Neural progenitor cell (in vitro differentiated cells): Measurements from ENCODE around the gene MED25. TPM values are rescaled to one million over a fixed set of nuclear protein-coding genes. Genes with fewer than 3 reads are reported as not detected.

ENCODE experiments used
- DNase-seq: peaks from one replicate; pipeline ENCODE4 v3.0.0-alpha.2; 2016; ENCODE audit warnings: low spot score
- H2AFZ ChIP-seq: fragments of 200-600 bp; sonication (generic); replicated peaks from 2 replicates; pipeline ENCODE4 v1.6.1; 2016; ENCODE audit warnings: antibody characterized with exemption
- H3F3A ChIP-seq: fragments of 200-600 bp; sonication (generic); 2 replicates; pipeline ENCODE4 v1.6.1; 2016; ENCODE audit warnings: antibody characterized with exemption, low read depth
- H3K27ac ChIP-seq: fragments of 200-600 bp; sonication (generic); 2 replicates; pipeline ENCODE4 v1.5.1; 2016; ENCODE audit warnings: mild to moderate bottlenecking
- H3K27me3 ChIP-seq: fragments of 200-600 bp; sonication (generic); 2 replicates; pipeline ENCODE4 v1.6.1; 2016; ENCODE audit warnings: mild to moderate bottlenecking, moderate library complexity
- H3K36me3 ChIP-seq: fragments of 200-600 bp; sonication (generic); 2 replicates; pipeline ENCODE4 v1.5.1; 2016
- H3K4me1 ChIP-seq: fragments of 200-600 bp; sonication (generic); 2 replicates; pipeline ENCODE4 v1.6.1; 2016; ENCODE audit warnings: mixed run types
- H3K4me2 ChIP-seq: fragments of 200-600 bp; sonication (generic); 2 replicates; pipeline ENCODE4 v1.6.1; 2016
- H3K4me3 ChIP-seq: fragments of 200-600 bp; sonication (generic); 2 replicates; pipeline ENCODE4 v1.5.1; 2016
- H3K79me2 ChIP-seq: fragments of 200-600 bp; sonication (generic); 2 replicates; pipeline ENCODE4 v1.6.1; 2016; ENCODE audit warnings: low read depth
- H3K9ac ChIP-seq: fragments of 200-600 bp; sonication (generic); 2 replicates; pipeline ENCODE4 v1.6.1; 2016
- H3K9me3 ChIP-seq: fragments of 200-600 bp; sonication (generic); 2 replicates; pipeline ENCODE4 v1.5.1; 2016; ENCODE audit warnings: low read depth
- H4K20me1 ChIP-seq: fragments of 200-600 bp; sonication (generic); 2 replicates; pipeline ENCODE4 v1.6.1; 2016; ENCODE audit warnings: low read depth
- H3K27ac Mint-ChIP-seq: 3 replicates; pipeline ENCODE4 v1.8.0; 2021; ENCODE audit warnings: mixed read lengths
- H3K27me3 Mint-ChIP-seq: 2 replicates; pipeline ENCODE4 v1.8.0; 2022; ENCODE audit warnings: low read depth, mild to moderate bottlenecking, inconsistent platforms, moderate library complexity, mixed read lengths; ENCODE audit not compliant: insufficient read depth
- H3K36me3 Mint-ChIP-seq: 3 replicates; pipeline ENCODE4 v1.8.0; 2021; ENCODE audit warnings: mixed read lengths
- H3K4me1 Mint-ChIP-seq: 3 replicates; pipeline ENCODE4 v1.8.0; 2021; ENCODE audit warnings: mixed read lengths
- H3K4me3 Mint-ChIP-seq: 3 replicates; pipeline ENCODE4 v1.8.0; 2021; ENCODE audit warnings: mild to moderate bottlenecking, moderate library complexity, mixed read lengths
- H3K9me3 Mint-ChIP-seq: 3 replicates; pipeline ENCODE4 v1.8.0; 2020; ENCODE audit warnings: mixed read lengths
- EZH2 ChIP-seq: fragments of 200-600 bp; sonication (generic); IDR thresholded peaks from 2 replicates; pipeline ENCODE4 v1.6.1; 2017; ENCODE audit warnings: antibody characterized with exemption, mild to moderate bottlenecking, moderate library complexity
- EZH2phosphoT487 ChIP-seq: fragments of 200-600 bp; sonication (generic); IDR thresholded peaks from 2 replicates; pipeline ENCODE4 v1.6.1; 2017; ENCODE audit warnings: antibody characterized with exemption
- total RNA-seq: library from RNA; depleted of rRNA; stranded (reverse); fragments of >200 nt; gene quantifications from 2 replicates; pipeline ENCODE4 v1.2.3, GENCODE V29; 2015; ENCODE audit warnings: low replicate concordance
- TF ChIP-seq, protein P1 (sequence below): fragments of 200-600 bp; sonication (generic); IDR thresholded peaks from 2 replicates; pipeline ENCODE4 v1.5.1; 2017; ENCODE audit warnings: antibody characterized with exemption, mild to moderate bottlenecking

MED25 gene
- total RNA-seq, 1 donor from 2014 or later: 44.9 TPM

DNA sequence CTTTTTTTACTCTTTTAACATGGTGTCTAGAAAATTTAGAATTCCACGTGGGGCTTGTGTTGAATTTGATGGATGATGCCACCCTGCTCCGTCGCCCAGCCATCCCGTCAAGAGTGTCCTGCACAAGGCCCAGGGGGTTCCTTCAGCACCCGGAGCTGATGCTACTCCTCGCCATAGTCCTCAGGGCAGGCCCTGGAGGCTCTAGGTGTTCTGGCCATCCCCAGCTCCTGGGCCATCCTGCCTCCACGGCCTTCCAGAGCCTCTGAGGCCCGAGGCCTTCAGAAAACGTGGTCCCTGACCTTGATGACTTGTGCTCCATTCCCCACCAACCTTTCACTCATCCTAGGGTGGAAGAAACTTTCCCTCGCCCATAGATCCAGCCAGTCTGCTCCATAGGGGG lies 55.7 kb downstream of the MED25 start:
- H3K4me3 Mint-ChIP-seq: peak overlapping the region; percentile 74
- Histone ChIP-seq H3K4me3 (no peak overlapping the region), H3K27me3 (no peaks in the 10 kb centered on the region), H3K27ac (no peak overlapping the region), H4K20me1 (peaks cover 5% of the 10 kb centered on the region), H3F3A (peaks cover 21% of the 10 kb centered on the region), H3K79me2 (peaks cover 28% of the 10 kb centered on the region), H3K4me2 (no peak overlapping the region), H3K4me1 (peaks cover 18% of the 10 kb centered on the region), H3K9ac (no peak overlapping the region), H2AFZ (no peak overlapping the region), H3K9me3 (no peaks in the 10 kb centered on the region), H3K36me3 (no peaks in the 10 kb centered on the region)
- no peaks in the 10 kb centered on the region for H3K9me3 Mint-ChIP-seq
- peaks cover under 1% of the 10 kb centered on the region for H3K36me3 Mint-ChIP-seq
- H3K4me1 Mint-ChIP-seq: peaks cover 25% of the 10 kb centered on the region
- no peak overlapping the region for H3K27ac Mint-ChIP-seq
- no peaks in the 10 kb centered on the region for H3K27me3 Mint-ChIP-seq
- DNase-seq: no peak
- TF ChIP-seq EZH2phosphoT487: no peak
- no peak for TF ChIP-seq EZH2
- TF ChIP-seq, protein P1, sequence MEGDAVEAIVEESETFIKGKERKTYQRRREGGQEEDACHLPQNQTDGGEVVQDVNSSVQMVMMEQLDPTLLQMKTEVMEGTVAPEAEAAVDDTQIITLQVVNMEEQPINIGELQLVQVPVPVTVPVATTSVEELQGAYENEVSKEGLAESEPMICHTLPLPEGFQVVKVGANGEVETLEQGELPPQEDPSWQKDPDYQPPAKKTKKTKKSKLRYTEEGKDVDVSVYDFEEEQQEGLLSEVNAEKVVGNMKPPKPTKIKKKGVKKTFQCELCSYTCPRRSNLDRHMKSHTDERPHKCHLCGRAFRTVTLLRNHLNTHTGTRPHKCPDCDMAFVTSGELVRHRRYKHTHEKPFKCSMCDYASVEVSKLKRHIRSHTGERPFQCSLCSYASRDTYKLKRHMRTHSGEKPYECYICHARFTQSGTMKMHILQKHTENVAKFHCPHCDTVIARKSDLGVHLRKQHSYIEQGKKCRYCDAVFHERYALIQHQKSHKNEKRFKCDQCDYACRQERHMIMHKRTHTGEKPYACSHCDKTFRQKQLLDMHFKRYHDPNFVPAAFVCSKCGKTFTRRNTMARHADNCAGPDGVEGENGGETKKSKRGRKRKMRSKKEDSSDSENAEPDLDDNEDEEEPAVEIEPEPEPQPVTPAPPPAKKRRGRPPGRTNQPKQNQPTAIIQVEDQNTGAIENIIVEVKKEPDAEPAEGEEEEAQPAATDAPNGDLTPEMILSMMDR: no peak

DNA sequence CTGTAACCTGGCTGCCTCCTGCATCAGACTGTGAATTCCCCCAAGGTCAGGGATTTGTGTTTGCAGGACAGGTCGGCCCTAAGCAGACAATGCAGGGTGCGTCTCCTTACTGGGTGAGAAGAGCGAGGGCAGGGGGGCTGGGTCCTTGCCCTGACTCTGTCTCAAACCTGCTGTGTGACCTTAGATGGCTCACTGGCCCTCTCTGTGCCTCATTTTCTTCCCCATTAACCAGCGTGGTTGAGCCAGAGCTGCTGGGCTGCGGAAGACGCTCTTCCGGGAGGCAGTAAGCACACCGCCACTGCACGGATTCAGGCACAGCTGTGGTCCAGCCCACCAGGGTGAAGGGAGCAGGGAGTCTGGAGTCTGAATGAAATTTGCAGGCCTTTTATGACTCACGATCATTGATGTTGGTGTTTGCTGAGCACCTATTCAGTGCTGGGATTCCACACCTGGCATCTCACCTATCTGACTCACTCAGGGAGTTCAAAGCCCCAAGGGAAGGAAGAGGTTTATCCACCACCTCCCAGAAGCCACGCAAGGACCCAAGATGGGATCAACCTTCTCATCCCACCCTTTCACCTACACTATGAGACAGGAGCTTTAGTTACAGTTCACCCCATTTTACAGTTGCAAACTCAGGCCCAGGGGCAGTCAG lies 56.5 kb downstream of the MED25 start:
- H3K4me3 ChIP-seq: no peak overlapping the region
- H3K36me3 Mint-ChIP-seq: peaks cover 5% of the 10 kb centered on the region
- H3K27ac ChIP-seq: no peak overlapping the region
- H3K79me2 ChIP-seq: peaks cover 36% of the 10 kb centered on the region
- H3K27ac Mint-ChIP-seq: peak overlapping the region; percentile 91
- TF ChIP-seq EZH2: no peak
- no peaks in the 10 kb centered on the region for H3K36me3 ChIP-seq
- no peak overlapping the region for H3K9ac ChIP-seq
- H3K9me3 ChIP-seq: no peaks in the 10 kb centered on the region
- H3K4me3 Mint-ChIP-seq: peak overlapping the region; percentile 74
- H2AFZ ChIP-seq: no peak overlapping the region
- DNase-seq: no peak
- H3K27me3 ChIP-seq: no peaks in the 10 kb centered on the region
- H3K4me1 Mint-ChIP-seq: peaks cover 31% of the 10 kb centered on the region
- peaks cover 17% of the 10 kb centered on the region for H3K4me1 ChIP-seq
- no peaks in the 10 kb centered on the region for H3K9me3 Mint-ChIP-seq
- H3K4me2 ChIP-seq: peak overlapping the region; percentile 83
- H4K20me1 ChIP-seq: peaks cover 12% of the 10 kb centered on the region
- H3F3A ChIP-seq: peaks cover 17% of the 10 kb centered on the region
- H3K27me3 Mint-ChIP-seq: peaks cover 2% of the 10 kb centered on the region

DNA sequence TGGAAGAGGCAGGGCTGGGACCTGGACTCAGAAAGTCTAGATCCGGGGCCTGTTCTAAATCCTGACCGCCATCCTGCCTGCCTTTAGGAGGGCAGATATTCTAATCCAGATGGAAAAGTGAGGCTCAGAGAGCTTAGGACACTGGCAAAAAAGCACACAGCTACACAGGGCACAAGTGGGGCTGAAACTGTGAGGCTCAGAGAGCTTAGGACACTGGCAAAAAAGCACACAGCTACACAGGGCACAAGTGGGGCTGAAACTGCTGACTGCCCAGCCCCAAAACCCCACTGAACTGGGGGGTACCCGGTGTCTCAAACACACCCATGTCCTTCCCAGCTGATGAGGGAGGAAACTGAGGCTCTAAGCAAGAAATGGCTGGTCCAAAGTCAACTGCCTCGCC lies 57.1 kb downstream of the MED25 start:
- Mint-ChIP-seq H3K27ac (peak overlapping the region; percentile 50), H3K36me3 (peaks cover 5% of the 10 kb centered on the region), H3K9me3 (no peaks in the 10 kb centered on the region), H3K4me1 (peaks cover 30% of the 10 kb centered on the region), H3K4me3 (no peak overlapping the region), H3K27me3 (peaks cover 2% of the 10 kb centered on the region)
- Histone ChIP-seq H3K4me1 (peaks cover 15% of the 10 kb centered on the region), H2AFZ (no peak overlapping the region), H3K9me3 (no peaks in the 10 kb centered on the region), H3K27ac (no peak overlapping the region), H3K4me2 (peak overlapping the region; percentile 83), H3K27me3 (no peaks in the 10 kb centered on the region), H3F3A (peaks cover 13% of the 10 kb centered on the region), H3K36me3 (no peaks in the 10 kb centered on the region), H3K4me3 (peak overlapping the region; percentile 88), H4K20me1 (peaks cover 15% of the 10 kb centered on the region), H3K79me2 (peaks cover 36% of the 10 kb centered on the region), H3K9ac (peak overlapping the region; percentile 78)
- no peak for DNase-seq
- TF ChIP-seq EZH2: no peak

DNA sequence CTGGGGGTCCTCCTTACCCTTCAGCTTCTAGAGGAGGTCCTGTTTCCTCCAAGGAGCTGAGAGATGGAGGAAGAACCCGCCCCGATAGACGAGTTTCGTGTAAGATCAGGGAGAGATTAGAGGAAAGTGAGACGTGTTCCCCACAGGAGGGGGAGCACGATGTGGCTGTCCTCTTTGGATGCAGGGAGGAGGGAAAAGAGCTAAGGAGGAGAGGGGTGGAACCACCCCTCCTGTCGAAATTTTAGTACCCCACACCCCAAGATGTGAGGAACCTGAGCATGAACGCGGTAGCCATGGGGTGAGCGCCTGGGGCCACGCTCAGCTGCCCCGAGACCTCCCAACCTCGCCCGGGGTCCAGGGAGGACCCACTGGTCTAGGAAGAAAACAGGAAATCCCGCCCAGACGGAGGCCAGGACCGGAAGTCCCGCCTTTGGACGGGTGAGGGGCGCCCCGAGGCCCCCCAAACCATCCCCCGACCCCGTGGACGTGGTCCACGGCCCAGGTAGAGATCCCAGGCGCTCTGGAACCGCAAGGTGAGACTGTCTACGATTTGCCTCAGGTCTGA lies 57.9 kb downstream of the MED25 start:
- Mint-ChIP-seq H3K4me3 (no peak overlapping the region), H3K27ac (peak overlapping the region; percentile 50), H3K36me3 (peaks cover 5% of the 10 kb centered on the region), H3K4me1 (peaks cover 26% of the 10 kb centered on the region), H3K9me3 (no peaks in the 10 kb centered on the region), H3K27me3 (peaks cover 2% of the 10 kb centered on the region)
- H2AFZ ChIP-seq: no peak overlapping the region
- peaks cover 18% of the 10 kb centered on the region for H4K20me1 ChIP-seq
- peak overlapping the region; percentile 78 for H3K9ac ChIP-seq
- H3K4me3 ChIP-seq: peak overlapping the region; percentile 88
- H3K79me2 ChIP-seq: peaks cover 30% of the 10 kb centered on the region
- H3K4me1 ChIP-seq: peaks cover 10% of the 10 kb centered on the region
- H3K27ac ChIP-seq: peak overlapping the region; percentile 87
- H3K27me3 ChIP-seq: no peaks in the 10 kb centered on the region
- no peaks in the 10 kb centered on the region for H3K9me3 ChIP-seq
- TF ChIP-seq, protein P1: no peak
- TF ChIP-seq EZH2 (no peak), EZH2phosphoT487 (no peak)
- H3K36me3 ChIP-seq: no peaks in the 10 kb centered on the region
- peak overlapping the region; percentile 83 for H3K4me2 ChIP-seq
- peaks cover 6% of the 10 kb centered on the region for H3F3A ChIP-seq
- peak; percentile 83 for DNase-seq
